SK-N-MC (cell line): Measurements from ENCODE around the gene MUSK.

Experiments used
- EZH2 ChIP-seq: fragments of 200-600 bp; sonication (generic); IDR thresholded peaks from one replicate; pipeline ENCODE4 v1.6.1; 2017; ENCODE audit warnings: antibody characterized with exemption
- FOXP2 ChIP-seq: optimal IDR thresholded peaks from 2 replicates; pipeline ENCODE3; 2011; ENCODE audit warnings: mild to moderate bottlenecking, moderate library complexity; ENCODE audit not compliant: insufficient read depth; ENCODE audit errors: extremely low read length, control extremely low read depth
- POLR2AphosphoS5 ChIP-seq: IDR thresholded peaks from 2 replicates; pipeline ENCODE4 v1.6.1; 2012; ENCODE audit warnings: mild to moderate bottlenecking, low read depth, low read length, borderline replicate concordance

DNA sequence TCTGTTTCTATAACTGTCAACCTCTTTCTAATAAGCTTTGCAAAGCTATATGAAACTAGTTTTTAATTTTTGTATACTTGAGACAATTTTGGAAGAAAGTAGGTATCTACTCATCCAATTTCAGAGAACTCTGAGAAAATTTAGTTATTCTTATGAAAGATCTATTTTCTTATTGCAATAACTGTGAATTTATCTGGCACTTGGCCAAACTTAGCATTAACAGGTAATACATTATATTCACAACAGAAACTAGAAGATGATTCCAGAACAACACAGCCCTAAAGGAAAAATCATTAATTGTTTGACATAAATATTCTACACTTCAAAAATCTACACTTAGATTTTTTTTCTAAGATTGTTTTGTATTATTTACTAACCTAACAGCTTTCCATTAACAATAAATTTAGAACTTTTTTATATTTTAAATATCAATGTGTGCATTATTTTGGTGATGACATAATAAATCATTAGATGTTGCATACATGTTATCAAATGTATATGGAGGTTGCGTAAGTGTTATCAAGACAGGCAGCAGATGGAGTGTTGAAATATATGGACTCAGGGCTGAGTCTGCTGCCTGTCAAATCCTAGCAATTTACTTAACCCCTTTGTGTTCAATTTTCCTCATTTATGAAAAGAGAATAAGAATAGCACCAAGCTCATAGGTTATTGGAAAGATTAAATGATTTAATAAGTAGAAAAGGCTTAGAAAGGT, 141.8 kb downstream of the MUSK start:
- TF ChIP-seq EZH2 (no peak), POLR2AphosphoS5 (no peak), FOXP2 (no peak)
